ENCODE results near the gene CALHM2.

CALHM2 gene

DNA sequence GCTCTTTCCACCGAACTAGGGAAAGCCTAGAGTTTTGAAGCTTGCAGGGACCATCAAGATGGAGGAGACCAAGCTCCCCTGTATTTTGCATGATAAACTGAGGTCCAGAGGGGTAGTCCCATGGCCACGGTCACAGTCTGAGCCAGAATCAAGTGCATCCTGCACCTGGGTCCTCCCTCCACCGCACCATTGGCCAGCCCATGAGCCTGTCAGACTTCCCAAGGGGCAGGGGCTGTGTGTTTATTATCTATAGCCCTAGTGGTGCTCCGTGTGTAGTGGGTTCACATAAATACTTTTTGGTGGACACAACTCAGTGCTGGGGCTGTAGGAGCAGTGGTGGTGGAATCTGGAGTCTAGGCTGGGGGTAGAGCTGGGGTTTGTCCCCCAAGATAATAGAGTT, 23.3 kb upstream of the CALHM2 start:
- no peak for TF ChIP-seq CTCF (conservative IDR thresholded peaks at IDR 0.05; ENCODE audit: control insufficient read depth, insufficient read depth, low read depth, low read length)
- DNase-seq (ENCODE audit: low read depth): no peak

DNA sequence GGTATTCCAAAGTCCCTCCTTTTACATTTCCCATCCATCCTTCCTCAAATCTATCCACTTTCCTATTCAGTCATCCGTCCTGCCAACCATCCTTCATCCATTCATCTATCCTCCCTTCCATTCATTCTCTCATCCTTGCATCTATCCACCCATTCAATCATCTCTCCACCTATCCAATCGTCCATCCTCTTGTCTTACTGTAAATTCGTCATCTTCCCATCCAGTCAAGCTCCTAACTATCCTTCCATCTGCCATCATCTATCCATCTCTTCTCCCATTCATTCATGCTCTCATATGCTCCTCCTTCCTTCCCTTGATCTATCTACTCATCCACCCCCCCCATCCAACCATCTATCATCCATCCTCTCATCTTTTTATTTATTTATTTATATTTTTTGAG, 21.9 kb upstream of the CALHM2 start:
- DNase-seq (ENCODE audit: low read depth): no peak
- H3K4me3 ChIP-seq (ENCODE audit: control insufficient read depth, low read depth, low read length): no peak overlapping the region
- no peak for TF ChIP-seq CTCF (conservative IDR thresholded peaks at IDR 0.05; ENCODE audit: control insufficient read depth, insufficient read depth, low read depth, low read length)

More for the DNA sequence above, 23.3 kb upstream of the CALHM2 start:
- no peak overlapping the region for H3K4me3 ChIP-seq (ENCODE audit: control insufficient read depth, low read depth, low read length)

DNA sequence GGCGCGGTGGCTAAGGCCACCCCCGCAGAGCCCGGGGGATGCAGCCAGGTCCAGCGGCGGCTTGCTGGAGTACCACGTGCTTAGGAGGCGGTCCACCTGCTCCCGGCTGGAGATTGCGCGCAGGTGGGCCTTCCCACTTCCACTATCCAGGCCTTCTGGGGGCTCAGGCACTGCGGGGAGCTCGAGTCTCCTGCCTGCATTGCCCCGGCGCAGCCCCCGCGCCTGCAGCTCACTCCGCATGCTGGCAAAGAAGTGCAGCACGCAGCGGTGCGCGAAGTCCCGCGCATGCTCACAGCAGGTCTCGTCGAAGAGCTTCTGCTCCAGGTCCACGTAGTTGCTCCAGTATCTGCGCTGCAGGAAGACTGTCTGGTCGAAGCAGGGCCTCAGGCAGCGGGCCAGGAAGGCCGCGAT, 21.1 kb upstream of the CALHM2 start:
- no peak overlapping the region for H3K4me3 ChIP-seq (ENCODE audit: control insufficient read depth, low read depth, low read length)
- no peak for TF ChIP-seq CTCF (conservative IDR thresholded peaks at IDR 0.05; ENCODE audit: control insufficient read depth, insufficient read depth, low read depth, low read length)
- no peak for DNase-seq (ENCODE audit: low read depth)

- DNase-seq (ENCODE audit: low read depth): no peak
- TF ChIP-seq CTCF (conservative IDR thresholded peaks at IDR 0.05; ENCODE audit: control insufficient read depth, insufficient read depth, low read depth, low read length): no peak
These were observed 19.8 kb upstream of the CALHM2 start for GRCh38 chr10:103472005-103472404.

GRCh38 chr10:103470761-103471653, 18.8 kb upstream of the CALHM2 start:
- H3K4me3 ChIP-seq (ENCODE audit: control insufficient read depth, low read depth, low read length): no peak overlapping the region
- DNase-seq (ENCODE audit: low read depth): peak; percentile 78
- no peak for TF ChIP-seq CTCF (conservative IDR thresholded peaks at IDR 0.05; ENCODE audit: control insufficient read depth, insufficient read depth, low read depth, low read length)

More at GRCh38 chr10:103472005-103472404, 19.8 kb upstream of the CALHM2 start:
- H3K4me3 ChIP-seq (ENCODE audit: control insufficient read depth, low read depth, low read length): no peak overlapping the region

DNA sequence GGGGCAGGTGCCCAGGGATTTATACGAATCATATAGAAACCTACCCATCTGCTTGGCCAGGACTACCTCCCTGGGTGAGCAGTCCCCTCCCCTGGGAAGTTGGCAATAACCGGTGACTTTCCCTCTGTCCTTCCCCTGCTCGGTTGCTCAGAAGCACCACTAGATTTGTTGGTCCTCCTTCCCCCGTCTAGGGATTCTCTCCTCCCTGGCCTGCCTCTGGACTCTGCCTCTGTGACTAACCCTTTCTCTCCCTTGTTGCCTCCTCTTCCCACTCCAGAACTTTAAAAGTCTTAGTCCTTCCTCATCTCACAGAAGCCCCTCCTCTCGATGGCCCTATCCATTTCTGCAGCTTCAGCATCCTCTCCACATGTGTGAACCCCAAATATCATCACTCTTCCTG, 17.0 kb upstream of the CALHM2 start:
- DNase-seq (ENCODE audit: low read depth): no peak
- no peak overlapping the region for H3K4me3 ChIP-seq (ENCODE audit: control insufficient read depth, low read depth, low read length)
- TF ChIP-seq CTCF (conservative IDR thresholded peaks at IDR 0.05; ENCODE audit: control insufficient read depth, insufficient read depth, low read depth, low read length): no peak
